NCI-H187 (cell line): ENCODE measurements around the gene AMOT.
"Not testable (repeated sequence)": the region's sequence is repeated elsewhere in the genome, so short reads cannot be mapped to it uniquely, and the experiment has no call there.

Experiments used
- DNase-seq, 2 experiments: peaks; one replicate each; lab custom pipeline; 2025; lab: John Stamatoyannopoulos, UW

Gene AMOT, protein sequence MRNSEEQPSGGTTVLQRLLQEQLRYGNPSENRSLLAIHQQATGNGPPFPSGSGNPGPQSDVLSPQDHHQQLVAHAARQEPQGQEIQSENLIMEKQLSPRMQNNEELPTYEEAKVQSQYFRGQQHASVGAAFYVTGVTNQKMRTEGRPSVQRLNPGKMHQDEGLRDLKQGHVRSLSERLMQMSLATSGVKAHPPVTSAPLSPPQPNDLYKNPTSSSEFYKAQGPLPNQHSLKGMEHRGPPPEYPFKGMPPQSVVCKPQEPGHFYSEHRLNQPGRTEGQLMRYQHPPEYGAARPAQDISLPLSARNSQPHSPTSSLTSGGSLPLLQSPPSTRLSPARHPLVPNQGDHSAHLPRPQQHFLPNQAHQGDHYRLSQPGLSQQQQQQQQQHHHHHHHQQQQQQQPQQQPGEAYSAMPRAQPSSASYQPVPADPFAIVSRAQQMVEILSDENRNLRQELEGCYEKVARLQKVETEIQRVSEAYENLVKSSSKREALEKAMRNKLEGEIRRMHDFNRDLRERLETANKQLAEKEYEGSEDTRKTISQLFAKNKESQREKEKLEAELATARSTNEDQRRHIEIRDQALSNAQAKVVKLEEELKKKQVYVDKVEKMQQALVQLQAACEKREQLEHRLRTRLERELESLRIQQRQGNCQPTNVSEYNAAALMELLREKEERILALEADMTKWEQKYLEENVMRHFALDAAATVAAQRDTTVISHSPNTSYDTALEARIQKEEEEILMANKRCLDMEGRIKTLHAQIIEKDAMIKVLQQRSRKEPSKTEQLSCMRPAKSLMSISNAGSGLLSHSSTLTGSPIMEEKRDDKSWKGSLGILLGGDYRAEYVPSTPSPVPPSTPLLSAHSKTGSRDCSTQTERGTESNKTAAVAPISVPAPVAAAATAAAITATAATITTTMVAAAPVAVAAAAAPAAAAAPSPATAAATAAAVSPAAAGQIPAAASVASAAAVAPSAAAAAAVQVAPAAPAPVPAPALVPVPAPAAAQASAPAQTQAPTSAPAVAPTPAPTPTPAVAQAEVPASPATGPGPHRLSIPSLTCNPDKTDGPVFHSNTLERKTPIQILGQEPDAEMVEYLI

DNA sequence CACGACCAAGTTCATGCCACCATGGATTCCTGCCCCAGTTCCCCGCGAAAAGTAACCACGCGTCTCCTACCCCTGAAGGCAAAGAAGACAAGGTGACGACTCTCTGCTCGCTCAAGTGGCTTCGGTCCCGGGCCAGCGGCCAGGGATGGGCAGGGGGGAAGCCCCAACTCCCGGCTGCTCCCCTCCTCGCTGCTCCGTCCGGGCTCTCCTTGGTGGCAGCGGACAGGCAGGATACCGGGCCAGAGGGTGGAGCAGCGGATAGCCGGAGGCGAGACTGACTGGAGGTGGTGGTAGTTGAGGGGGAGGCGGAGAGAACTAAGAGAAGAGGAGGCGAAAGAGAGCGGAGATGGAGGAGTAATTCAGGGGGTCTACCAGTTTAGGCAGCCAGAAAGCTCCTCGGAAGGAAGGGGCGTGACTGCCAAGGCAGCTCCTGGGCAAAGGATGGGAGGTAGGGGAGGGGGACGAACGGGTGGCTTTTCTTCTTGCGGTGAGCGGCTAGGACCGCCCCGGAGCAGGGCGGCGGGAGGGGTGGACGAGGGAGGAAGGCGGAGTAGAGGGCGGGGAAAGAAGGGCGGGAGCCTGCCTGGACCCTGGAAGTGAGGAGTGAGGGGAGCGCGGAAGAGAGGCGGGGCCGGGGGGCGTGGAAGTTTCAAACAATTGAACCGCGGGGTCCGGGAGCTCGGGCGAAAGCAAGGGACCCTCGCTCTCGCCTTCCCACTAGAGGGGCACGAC lies at the start of gene AMOT:
AMOT (minus strand) TSS at position 450 of the 732 bp plus-strand sequence. CDS start 17,705 bp downstream, outside the sequence.
- peak; percentile 50 to 54 for DNase-seq

DNA sequence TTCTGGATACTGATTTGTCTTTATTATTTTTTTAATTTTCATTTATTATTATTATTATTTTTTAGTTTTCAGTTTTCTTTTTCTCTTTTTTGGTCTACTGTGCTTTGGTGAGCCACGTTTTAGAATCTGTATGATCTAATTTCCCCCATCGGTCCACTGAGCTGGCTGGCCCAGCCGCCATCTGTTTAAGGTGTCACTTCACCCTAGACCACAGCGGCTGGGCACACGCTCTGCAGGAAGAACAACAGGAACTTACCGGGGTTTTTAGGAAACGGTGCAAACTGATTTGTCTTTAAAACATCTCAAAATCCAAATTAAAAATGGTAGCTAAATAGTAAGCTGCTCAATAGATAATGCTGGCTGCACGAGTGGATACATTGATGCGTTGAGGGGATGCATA lies 48.8 kb upstream of the AMOT start:
- no peak for DNase-seq

DNA sequence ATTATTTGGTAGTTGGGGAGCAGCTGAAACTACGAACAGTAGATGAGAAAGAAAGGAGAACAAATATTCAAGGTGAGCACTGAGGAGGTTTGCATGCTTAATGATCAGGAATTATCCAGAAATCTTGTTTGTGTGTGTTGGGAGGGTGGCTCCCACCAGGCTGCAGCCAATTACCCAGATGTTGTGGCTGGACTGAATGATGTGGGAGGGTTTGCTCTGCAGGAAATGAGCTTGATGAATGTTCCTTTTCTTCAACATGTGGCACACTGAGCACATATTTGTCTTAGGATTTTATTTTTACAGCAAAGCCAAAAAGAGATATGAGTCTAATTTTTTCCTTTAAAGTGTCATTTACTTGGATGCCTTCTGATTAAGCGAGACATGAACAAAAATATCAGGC lies 48.3 kb upstream of the AMOT start:
- DNase-seq, result no peak

DNA sequence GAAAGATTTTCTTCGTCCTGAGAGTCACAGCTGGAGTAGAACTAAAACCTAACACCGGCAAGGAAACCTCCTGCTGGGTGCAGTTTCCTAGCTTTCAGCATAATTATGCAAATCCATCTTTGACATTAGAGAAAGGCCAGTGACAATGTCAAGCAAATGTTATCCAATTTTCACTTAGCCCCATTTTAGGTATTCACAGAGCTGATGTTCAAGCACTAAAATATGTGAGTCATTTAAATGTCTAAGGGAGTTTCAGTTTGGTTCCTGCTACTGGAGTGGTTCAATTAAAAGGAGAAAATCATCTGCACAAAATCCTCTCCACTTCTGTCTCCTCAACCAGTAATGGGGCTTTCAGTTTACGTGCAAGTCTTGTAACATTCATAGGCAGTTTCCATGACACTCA lies 37.1 kb upstream of the AMOT start:
- no peak for DNase-seq

DNA sequence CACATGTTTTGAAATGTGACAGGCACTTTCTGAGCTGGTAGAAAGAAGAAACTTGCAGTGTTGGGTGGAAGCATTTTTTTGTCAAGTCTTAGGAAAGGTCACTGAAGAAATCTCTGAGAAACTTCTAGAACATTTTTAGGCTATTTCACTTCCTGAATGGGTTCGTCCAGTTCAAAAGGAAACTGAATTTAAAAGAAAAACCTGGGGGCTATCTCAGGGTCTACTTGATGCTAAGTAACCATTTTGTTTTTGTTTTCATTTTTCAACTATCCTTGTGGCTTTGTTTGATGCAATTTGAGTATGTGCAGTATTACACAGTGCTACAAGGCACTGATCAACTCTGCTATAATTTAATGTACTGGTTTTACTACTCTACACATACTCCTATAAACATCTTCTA lies 34.0 kb upstream of the AMOT start:
- no peak for DNase-seq

DNA sequence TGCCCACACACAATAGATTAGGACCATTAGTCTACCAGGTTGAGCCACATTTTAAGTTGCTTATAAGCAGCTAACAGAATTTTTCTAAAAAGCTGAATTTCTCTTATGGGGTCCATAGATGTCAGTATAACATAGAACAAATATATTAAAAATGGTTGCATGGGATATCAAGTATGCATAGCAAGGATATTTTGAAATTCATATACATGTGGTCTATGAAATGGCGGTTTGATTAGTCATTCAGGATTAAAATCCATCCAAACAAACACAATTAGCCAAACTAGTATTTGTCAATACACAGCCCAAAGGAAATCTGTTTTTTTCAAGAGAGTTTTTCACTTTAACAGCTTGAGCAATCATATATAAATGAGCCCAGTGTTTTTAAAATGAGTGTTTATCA lies 33.5 kb upstream of the AMOT start:
- DNase-seq, result no peak

DNA sequence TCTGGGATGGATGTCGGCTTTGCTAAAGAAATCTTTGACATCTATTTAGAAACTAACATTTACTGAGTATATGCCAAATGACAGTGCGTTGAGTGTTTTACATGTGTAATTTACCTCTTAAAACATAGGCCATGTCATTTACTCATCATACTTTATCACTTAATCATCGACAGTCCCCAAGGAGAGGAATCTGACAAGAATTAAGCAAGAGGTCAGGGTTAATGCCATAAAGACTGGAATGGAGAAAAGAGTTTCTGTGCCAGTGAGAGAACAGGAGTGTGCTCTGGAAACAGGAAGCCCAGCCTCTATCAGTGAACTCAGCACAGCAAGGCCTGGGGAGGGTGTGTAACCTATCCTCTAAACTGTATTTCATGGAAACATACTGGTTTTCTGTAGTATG lies 28.0 kb upstream of the AMOT start:
- DNase-seq, result no peak

DNA sequence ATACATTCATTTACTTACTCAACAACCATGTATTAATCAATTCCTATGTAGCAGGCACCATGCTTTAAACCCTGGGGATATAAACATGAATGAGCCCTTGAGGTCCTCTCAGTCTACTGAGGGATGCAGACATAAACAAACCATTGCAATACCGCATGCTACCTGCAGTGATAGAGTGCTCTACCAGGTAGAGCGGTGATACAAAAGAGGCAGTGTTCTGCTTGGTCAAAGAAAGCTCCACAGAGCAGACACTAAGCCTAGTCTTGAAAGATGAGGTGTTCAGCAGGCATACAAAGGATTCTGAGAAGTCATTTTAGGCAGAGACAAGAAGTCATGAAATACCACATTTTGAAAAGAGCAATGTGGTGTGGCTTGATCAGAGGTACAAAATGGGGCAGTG lies 26.9 kb upstream of the AMOT start:
- DNase-seq, result no peak

DNA sequence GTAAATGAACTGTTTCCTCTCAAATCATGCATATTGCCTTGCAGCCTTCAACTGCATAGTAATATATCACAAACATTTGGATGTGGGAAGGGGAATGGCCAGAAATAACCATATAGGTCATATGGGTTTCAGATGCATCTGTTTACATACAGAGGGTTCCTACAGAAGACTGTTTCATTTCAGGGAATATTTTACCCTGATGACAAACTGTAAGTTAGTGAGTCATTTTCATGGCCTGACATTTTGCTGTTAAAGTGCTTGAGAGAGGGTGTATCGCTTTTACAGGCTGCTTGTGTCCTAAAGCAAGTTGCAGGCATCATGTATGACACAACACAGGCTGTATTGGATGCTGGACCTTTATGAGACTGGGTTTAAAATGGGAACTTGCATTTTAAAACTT lies 25.5 kb upstream of the AMOT start:
- no peak for DNase-seq

DNA sequence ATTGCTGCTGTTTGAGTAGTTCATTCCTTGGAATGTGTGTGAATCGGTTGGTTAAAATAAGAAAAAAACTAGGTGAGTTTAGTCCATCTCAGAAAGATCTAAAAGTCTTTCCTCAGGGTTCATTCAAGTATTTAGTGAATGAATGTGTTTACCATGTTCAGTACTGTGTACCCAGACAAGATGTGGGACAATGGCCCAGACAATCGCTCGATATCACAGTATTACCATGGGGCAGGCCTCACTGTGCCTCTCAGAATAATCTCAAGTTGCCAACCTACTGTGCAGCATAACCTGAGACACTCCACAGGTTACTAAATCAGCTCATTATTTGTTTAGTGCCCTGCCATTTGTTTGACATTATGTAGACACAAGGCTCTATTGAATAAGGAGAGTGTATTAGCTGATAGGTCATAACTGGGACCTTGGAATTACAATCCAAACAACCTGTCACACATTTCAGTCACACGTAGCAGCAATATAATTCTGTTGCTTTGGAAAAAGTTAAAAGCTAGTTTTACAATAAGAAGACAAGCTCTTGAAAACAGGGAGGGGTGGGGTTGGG lies 24.9 kb upstream of the AMOT start:
- no peak for DNase-seq

DNA sequence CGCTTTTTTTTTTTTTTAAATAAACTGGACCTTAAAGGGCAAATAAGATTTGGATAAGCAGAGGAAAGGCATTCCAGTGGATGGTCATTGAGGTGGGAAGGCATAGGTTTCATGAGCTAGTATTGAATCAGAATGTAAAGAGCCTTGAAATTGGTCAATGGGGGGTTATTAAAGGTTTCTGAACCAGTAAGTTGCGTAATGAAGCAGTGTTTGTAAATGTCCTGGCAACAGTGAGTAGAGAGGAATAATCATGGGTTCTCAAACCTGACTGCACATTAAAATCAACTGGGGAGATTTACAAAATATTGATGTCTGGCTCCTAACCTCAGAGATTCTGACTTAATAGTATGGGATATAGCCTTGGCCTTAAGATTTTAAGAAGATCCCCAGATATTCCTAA lies 23.2 kb upstream of the AMOT start:
- DNase-seq, result no peak

DNA sequence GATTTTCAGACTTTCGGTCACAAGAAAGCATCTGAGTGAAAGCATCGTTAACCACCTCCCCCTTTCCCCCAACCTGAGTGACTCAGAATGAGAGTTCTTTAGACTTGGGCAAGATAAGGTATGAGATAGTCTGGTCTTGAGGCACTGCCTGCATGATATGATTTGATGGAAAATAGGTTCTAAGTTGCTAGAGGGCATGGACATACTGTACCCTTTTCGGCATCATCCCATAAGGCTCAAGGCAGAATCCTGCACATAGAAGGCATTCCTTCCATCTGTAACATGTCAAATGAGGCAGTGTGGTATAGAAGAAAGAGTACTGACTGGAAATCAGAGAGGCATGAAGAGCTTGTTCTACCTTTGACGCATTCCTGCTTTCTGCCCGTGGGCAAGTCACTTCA lies 16.8 kb upstream of the AMOT start:
- no peak for DNase-seq

DNA sequence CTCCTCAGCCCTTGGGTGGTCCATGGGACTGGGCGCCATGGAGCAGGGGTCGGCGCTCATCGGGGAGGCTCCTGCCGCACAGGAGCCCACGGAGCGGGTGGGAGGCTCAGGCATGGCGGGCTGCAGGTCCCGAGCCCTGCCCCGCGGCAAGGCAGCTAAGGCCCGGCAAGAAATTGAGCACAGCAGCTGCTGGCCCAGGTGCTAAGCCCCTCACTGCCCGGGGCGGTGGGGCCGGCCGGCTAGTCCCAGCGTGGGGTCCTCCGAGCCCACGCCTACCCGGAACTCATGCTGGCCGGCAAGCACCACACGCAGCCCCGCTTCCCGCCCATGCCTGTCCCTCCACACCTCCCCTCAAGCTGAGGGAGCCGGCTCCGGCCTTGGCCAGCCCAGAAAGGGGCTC lies 14.3 kb upstream of the AMOT start:
- DNase-seq, result not testable (repeated sequence)

DNA sequence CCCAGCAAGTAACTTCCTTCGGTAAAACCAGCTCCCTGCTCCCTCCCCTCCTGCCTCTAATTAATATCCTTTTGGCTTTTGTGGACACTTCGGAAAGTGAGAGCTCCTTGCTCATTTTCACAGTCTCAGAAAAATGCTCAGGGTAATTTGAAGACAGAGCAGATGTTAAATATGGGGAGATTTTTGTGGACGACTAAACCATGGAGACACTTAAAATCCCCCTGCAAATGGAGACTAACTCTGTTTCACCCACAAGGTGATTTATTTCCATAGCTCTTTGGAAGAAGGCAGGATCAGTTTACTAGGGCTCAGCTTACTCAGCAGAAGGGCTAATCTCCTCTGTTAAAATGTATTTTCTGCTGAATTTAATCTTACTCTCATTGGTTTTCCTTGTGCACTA lies 12.2 kb upstream of the AMOT start:
- DNase-seq, result no peak

DNA sequence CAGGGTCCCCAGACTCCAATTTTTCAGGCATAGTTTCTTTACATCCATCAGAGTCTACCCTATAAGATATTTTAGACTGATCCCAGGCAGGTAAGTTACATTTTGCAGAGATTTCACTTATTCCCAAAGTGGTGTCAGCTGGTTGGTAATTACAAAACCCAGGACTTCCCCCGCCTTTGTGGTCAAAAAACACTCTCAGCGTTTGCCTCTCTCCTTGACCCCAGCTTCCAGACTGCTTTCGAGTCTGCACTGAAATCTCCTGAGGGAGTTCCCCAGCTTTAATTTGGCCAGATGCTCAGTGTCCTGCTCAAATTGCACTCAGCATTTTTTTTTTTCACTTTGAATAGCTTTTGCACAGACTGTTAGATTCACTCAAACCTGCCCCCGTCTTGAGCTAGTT lies 11.2 kb upstream of the AMOT start:
- no peak for DNase-seq

DNA sequence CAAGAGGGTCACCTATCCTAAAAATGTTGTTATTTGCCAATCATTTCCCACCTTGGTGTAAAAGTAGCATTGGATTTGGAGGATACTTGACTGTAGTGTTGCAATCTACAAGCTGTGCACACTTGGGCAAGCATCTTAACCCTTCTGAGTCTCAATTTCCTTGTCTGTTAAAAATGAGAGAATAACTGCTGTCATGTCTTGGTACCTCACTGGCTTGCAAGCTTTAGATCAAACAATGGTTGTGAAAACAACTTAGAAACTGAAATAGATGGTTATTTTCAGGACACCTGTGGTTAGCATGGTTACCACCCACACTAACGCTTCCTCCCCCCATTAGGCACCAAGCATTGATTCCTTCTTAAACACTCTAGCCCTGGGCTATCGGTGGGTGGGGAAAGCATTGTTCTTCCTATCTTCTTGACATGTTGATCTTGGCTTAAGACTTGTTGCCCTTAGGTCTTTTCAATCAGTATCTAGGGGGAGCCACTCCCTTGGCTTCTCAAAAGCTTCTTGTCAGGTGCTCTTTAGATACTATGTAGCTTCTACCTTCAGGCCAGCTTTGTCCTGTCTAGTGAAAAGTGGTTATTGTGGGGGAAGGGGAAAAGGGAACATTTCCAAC lies 10.6 kb upstream of the AMOT start:
- no peak for DNase-seq

DNA sequence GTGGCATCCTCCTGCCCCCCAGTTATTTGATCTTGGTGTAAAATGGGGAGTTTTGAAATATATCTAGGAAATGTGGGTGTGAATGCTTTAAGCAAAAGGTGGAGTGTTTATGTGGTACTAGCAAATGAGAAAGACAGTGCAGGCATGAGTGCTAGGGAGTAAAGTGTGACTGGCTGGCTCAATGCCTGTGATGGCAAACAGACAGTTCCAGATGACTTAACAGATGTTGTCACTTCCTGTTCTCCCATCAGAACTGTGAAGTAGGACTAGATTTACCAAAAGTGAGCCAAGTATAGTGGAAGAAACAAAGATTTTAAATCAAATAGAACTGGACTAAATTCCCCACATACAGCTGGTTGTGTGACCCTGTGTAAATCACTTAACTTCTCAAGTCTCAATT lies 8.4 kb upstream of the AMOT start:
- no peak for DNase-seq

DNA sequence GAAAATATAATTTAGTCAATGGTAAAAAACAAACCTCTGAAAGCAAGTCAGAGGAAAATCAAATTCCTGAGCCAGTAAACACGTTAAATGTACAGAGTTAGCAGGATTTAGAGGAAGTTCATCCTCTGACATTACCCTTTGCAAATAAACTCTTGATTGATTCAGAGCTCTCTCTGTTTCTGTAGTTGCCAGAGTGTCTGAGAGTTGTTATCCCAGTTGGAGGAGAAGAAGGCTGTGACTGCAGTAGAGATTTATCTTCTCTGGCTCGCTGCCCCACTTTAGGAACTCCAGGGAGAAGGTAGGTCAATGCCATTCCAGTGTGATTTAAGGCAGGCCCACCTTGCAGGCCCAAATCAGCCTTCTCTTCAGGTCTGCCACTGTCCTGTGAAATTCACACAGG lies 6.2 kb upstream of the AMOT start:
- DNase-seq, result no peak

DNA sequence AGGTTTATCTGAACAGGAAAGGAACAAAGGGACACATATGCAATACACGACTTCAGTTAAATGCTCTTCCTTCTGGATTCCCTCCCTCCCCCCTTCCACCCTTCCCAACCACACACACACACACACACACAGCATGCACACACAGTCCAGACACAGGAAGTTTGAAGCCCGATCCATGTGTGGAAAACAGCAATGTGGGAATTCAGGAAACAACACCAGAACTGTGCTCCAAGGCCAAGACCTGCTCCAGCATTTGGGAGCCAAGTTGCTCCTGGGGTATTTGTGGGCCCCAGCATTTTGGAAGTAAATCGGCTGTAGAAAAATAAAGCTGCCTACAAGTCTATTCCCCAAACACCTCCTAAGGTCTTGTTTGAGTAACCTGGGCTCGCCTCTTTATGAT lies 5.6 kb upstream of the AMOT start:
- DNase-seq, result no peak

DNA sequence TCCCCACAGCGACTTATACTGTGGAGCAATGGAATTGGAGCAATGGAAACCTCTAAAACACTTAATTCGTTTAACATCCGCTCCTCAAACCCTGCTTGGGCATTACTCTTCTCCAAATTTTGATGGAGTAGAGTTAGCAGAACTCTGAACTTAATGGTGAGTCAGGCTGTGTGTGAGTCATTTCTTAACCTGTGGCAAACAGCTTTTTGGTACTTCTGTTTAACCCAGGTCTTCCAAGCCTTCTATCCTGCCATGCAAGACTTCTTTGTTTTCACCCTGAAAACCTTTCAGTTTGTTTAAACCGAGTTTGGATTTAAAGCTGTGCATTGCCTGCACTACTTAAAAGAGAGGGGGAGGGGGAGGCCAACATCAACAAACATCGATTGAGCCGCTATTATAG lies 3.6 kb upstream of the AMOT start:
- DNase-seq, result no peak

DNA sequence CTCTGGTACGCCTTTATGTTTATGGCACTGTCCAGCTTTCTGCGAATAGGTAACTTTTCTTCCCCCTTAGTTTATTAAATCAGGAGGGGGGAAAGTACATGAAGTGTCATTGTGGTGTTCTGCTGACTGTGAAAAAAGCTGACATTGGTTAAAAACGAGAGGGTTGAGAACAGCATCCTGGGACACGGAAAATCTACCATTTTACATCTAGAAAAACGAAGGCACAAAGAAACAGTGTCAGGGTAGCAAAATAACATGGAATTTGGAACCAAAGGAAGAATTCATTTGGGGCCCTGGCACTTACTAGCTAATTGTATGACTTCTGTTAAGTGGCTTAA lies 1.2 kb upstream of the AMOT start:
- no peak for DNase-seq
